Stimulated activated CD4-positive, alpha-beta T cell treated with anti-CD3 and anti-CD28 coated beads, Interleukin-12 subunit alpha, Interleukin-12 subunit beta, amount 100 ng/mL, for 4 hours (primary cell): Measurements from ENCODE around the gene ANKRD37.

Experiments
- DNase-seq: peaks from one replicate; pipeline ENCODE4 v3.0.0-alpha.2; 2020

ANKRD37 gene

GRCh38 chr4:185424905-185425646 is 28.4 kb downstream of the ANKRD37 start:
- no peak for DNase-seq

- DNase-seq: peak; percentile 81
Measured at GRCh38 chr4:185425647-185426352, 29.2 kb downstream of the ANKRD37 start, which contains the start of gene UFSP2. TSS of gene UFSP2 (minus strand) at chr4:185425964. CDS start at chr4:185425868, 96 bp downstream.

- DNase-seq: no peak
Measured at GRCh38 chr4:185426960-185427688, 30.5 kb downstream of the ANKRD37 start.

- no peak for DNase-seq
Measured at GRCh38 chr4:185429660-185430059, 33.0 kb downstream of the ANKRD37 start.

GRCh38 chr4:185435466-185435865 is 38.8 kb downstream of the ANKRD37 start:
- no peak for DNase-seq

- DNase-seq: no peak
Measured at GRCh38 chr4:185437809-185438208, 41.2 kb downstream of the ANKRD37 start.

GRCh38 chr4:185441479-185441878 is 44.8 kb downstream of the ANKRD37 start:
- no peak for DNase-seq

- DNase-seq: no peak
Measured at GRCh38 chr4:185445209-185445608, 48.6 kb downstream of the ANKRD37 start.
